SU-DHL-6 (cell line): ENCODE results near the gene TTBK2.

ENCODE experiments used
- H2AFZ ChIP-seq: fragments of 200-600 bp; sonication (generic); 2 replicates; pipeline ENCODE4 v1.6.1; 2014; ENCODE audit warnings: low read depth, mild to moderate bottlenecking, moderate library complexity, mixed read lengths, antibody characterized with exemption, low read length; ENCODE audit not compliant: severe bottlenecking
- H3F3A ChIP-seq: fragments of 200-600 bp; shearing (Covaris generic); 2 replicates; pipeline ENCODE4 v1.6.0; 2016; ENCODE audit warnings: antibody characterized with exemption, mild to moderate bottlenecking; ENCODE audit not compliant: insufficient read depth
- H3K27ac ChIP-seq: fragments of 200-600 bp; sonication (generic); 2 replicates; pipeline ENCODE4 v1.5.1; 2016; ENCODE audit warnings: low read depth, mild to moderate bottlenecking, low read length, moderate library complexity, mixed read lengths
- H3K27me3 ChIP-seq: fragments of 200-600 bp; sonication (generic), shearing (Covaris generic); 2 replicates; pipeline ENCODE4 v1.6.0; 2014; ENCODE audit warnings: mild to moderate bottlenecking, low read length
- H3K36me3 ChIP-seq: fragments of 200-600 bp; sonication (generic); 2 replicates; pipeline ENCODE4 v1.6.1; 2014; ENCODE audit warnings: mild to moderate bottlenecking, low read length, mixed read lengths
- H3K4me2 ChIP-seq: fragments of 300-600, 200-600 bp; shearing (Covaris generic), sonication (generic); 2 replicates; pipeline ENCODE4 v1.6.0; 2014; ENCODE audit warnings: low read length, low read depth, mild to moderate bottlenecking; ENCODE audit not compliant: poor library complexity, severe bottlenecking
- H3K4me3 ChIP-seq: fragments of 200-600 bp; sonication (generic); 2 replicates; pipeline ENCODE4 v1.5.1; 2014; ENCODE audit warnings: antibody characterized with exemption, low read length, mild to moderate bottlenecking, mixed read lengths; ENCODE audit not compliant: insufficient read depth, poor library complexity, severe bottlenecking
- H3K79me2 ChIP-seq: fragments of 200-600 bp; sonication (generic); 2 replicates; pipeline ENCODE4 v1.6.1; 2014; ENCODE audit warnings: mild to moderate bottlenecking, low read length, moderate library complexity; ENCODE audit not compliant: insufficient read depth
- H3K9ac ChIP-seq: fragments of 200-600 bp; sonication (generic); 2 replicates; pipeline ENCODE4 v1.7.0; 2014; ENCODE audit warnings: mild to moderate bottlenecking, low read length
- H3K9me2 ChIP-seq: fragments of 200-600 bp; sonication (generic); replicated peaks from 2 replicates; pipeline ENCODE4 v1.6.1; 2014; ENCODE audit warnings: low read length; ENCODE audit not compliant: insufficient read depth
- H3K9me3 ChIP-seq: fragments of 200-600 bp; sonication (generic); 2 replicates; pipeline ENCODE4 v1.6.1; 2014; ENCODE audit warnings: low read length, mixed read lengths; ENCODE audit not compliant: insufficient read depth
- H4K20me1 ChIP-seq: fragments of 200-600 bp; sonication (generic); 2 replicates; pipeline ENCODE4 v1.6.1; 2014; ENCODE audit warnings: low read depth, mild to moderate bottlenecking, antibody characterized with exemption, low read length, moderate library complexity, mixed read lengths
- EZH2phosphoT487 ChIP-seq: fragments of 200-600 bp; sonication (generic), shearing (Covaris generic); conservative IDR thresholded peaks from 2 replicates; pipeline ENCODE4 v1.6.1; 2018; ENCODE audit warnings: mild to moderate bottlenecking, antibody characterized with exemption, low read length, moderate library complexity, mixed read lengths
- TF ChIP-seq, protein P1 (sequence below): fragments of 200-600 bp; sonication (generic); IDR thresholded peaks from one replicate; pipeline ENCODE4 v1.5.1; 2017; ENCODE audit warnings: antibody characterized with exemption, mild to moderate bottlenecking, low read length, moderate library complexity; ENCODE audit not compliant: insufficient read depth, poor library complexity, severe bottlenecking

TTBK2 gene

DNA sequence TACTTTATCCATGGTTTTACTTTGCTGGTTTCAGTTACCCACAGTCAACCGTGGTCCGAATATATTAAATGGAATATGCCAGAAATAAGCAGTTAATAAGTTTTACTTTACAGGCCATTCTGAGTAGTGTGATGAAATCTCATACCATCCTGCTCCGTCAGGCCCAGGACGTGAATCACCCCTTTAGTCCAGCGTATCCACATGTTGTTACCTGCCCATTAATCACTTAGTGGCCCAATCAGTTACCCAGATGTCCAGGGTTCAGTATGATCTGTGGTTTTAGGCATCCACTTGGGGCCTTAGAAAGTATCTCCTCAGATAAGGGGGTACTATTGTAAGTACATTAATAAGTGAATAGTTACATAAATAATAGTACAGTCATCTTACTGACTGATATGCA, 88.0 kb downstream of the TTBK2 start:
- H3K27me3 ChIP-seq, result no peaks in the 10 kb centered on the region
- no peaks in the 10 kb centered on the region for H3K9me2 ChIP-seq
- TF ChIP-seq, protein P1, sequence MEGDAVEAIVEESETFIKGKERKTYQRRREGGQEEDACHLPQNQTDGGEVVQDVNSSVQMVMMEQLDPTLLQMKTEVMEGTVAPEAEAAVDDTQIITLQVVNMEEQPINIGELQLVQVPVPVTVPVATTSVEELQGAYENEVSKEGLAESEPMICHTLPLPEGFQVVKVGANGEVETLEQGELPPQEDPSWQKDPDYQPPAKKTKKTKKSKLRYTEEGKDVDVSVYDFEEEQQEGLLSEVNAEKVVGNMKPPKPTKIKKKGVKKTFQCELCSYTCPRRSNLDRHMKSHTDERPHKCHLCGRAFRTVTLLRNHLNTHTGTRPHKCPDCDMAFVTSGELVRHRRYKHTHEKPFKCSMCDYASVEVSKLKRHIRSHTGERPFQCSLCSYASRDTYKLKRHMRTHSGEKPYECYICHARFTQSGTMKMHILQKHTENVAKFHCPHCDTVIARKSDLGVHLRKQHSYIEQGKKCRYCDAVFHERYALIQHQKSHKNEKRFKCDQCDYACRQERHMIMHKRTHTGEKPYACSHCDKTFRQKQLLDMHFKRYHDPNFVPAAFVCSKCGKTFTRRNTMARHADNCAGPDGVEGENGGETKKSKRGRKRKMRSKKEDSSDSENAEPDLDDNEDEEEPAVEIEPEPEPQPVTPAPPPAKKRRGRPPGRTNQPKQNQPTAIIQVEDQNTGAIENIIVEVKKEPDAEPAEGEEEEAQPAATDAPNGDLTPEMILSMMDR, result no peak
- no peak for TF ChIP-seq EZH2phosphoT487
- H2AFZ ChIP-seq, result no peak overlapping the region
- no peaks in the 10 kb centered on the region for H3K79me2 ChIP-seq
- no peak overlapping the region for H3K4me2 ChIP-seq
- no peaks in the 10 kb centered on the region for H3K36me3 ChIP-seq
- H4K20me1 ChIP-seq, result no peaks in the 10 kb centered on the region
- H3K9ac ChIP-seq, result no peak overlapping the region
- H3F3A ChIP-seq, result no peaks in the 10 kb centered on the region
- H3K9me3 ChIP-seq, result no peaks in the 10 kb centered on the region
- H3K27ac ChIP-seq, result no peak overlapping the region
- H3K4me3 ChIP-seq, result no peak overlapping the region

DNA sequence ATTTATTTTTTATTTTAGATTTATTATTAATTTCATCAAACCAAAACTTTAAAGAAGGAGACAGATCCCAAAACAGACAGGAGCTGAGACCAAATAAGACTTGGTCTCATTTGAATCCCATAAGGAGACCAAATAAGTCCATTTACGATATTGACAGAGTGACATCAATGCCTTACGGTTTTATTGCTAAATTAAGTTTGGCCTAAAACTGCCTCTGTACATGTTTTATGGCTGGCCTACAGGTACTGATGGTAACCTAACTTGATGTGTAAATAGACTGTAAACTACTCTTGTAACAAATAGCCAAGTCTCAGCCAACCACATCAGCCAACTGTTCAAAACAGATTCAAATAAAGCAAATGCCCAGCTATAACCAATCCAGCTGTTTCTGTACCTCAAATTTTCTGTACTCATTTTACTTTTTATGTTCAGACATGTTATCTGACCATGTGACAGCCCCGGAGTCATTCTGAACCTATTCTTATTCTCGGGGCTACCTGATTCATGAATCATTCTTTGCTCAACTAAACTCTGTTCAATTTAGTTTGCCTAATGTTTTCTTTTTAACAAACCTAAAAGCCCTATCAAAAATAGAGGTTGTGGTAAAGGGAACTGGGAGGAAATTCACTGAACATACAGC, 94.2 kb downstream of the TTBK2 start:
- no peak overlapping the region for H2AFZ ChIP-seq
- H3K4me2 ChIP-seq, result no peak overlapping the region
- no peak overlapping the region for H3K27ac ChIP-seq
- TF ChIP-seq EZH2phosphoT487, result no peak
- TF ChIP-seq, protein P1, result no peak
- H3K9me3 ChIP-seq, result no peaks in the 10 kb centered on the region
- H3K27me3 ChIP-seq, result no peaks in the 10 kb centered on the region
- H3K9ac ChIP-seq, result no peak overlapping the region
- no peaks in the 10 kb centered on the region for H4K20me1 ChIP-seq
- no peaks in the 10 kb centered on the region for H3K36me3 ChIP-seq
- H3K4me3 ChIP-seq, result no peak overlapping the region
- H3K9me2 ChIP-seq, result no peaks in the 10 kb centered on the region
- no peaks in the 10 kb centered on the region for H3F3A ChIP-seq
- H3K79me2 ChIP-seq, result no peaks in the 10 kb centered on the region

DNA sequence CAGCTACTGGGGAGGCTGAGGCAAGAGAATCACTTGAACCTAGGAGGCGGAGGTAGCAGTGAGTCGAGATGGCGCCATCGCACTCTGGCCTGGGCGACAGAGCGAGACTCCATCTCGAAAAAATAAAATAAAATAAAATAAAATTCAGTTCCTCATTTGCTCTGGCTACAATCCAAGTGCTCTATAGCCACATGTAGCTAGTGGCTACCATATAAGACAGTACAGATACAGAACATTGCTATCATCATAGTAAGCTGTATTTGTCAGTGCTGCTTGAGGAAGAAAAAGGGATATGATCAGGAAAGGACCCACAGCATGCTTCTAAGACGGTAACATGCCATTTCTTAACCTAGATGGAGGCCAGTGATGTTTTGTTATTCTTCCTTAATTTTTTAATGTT, 95.0 kb downstream of the TTBK2 start:
- H3K27ac ChIP-seq, result no peak overlapping the region
- H3K4me2 ChIP-seq, result no peak overlapping the region
- no peaks in the 10 kb centered on the region for H4K20me1 ChIP-seq
- H3F3A ChIP-seq, result no peaks in the 10 kb centered on the region
- no peaks in the 10 kb centered on the region for H3K36me3 ChIP-seq
- no peaks in the 10 kb centered on the region for H3K9me2 ChIP-seq
- TF ChIP-seq, protein P1, result no peak
- no peak for TF ChIP-seq EZH2phosphoT487
- H3K9ac ChIP-seq, result no peak overlapping the region
- H3K27me3 ChIP-seq, result no peaks in the 10 kb centered on the region
- no peak overlapping the region for H2AFZ ChIP-seq
- H3K4me3 ChIP-seq, result no peak overlapping the region
- no peaks in the 10 kb centered on the region for H3K79me2 ChIP-seq
- no peaks in the 10 kb centered on the region for H3K9me3 ChIP-seq
